HCT116 (cell line): Measurements from ENCODE around the gene RIN3. TPM values are rescaled to one million over a fixed set of nuclear protein-coding genes. Genes with fewer than 3 reads are reported as not detected.

Experiments used
- ATAC-seq: fragments of 200-7000 bp; cut with Tn5 transposase; 2 replicates; pipeline ENCODE4 v1.9.1; 2020; ENCODE audit warnings: mild to moderate bottlenecking, moderate library complexity
- BruUV-seq: library from RNA; stranded (reverse); fragments of 400-500 nt; replicated peaks from 2 replicates; lab custom pipeline; 2021; lab: Mats Ljungman, UMichigan
- CTCF ChIA-PET: fragments of 300-600 bp; sonication (Branson Sonifier 250); formaldehyde crosslinking; loops from one replicate; lab custom pipeline; 2021; ENCODE audit warnings: antibody characterized with exemption; lab: Charles Lee
- POLR2A ChIA-PET: fragments of 300-600, 350-600 bp; sonication (Branson Sonifier 250); formaldehyde crosslinking; loops from one replicate; lab custom pipeline; 2021; ENCODE audit warnings: antibody characterized with exemption; lab: Charles Lee
- RAD21 ChIA-PET, 2 experiments: fragments of 300-600 bp; sonication (Branson Sonifier 250); formaldehyde crosslinking; loops; one replicate each; lab custom pipeline; 2023; ENCODE audit warnings: low total read pairs in 2 of 2; ENCODE audit not compliant: uncharacterized antibody in 2 of 2, unreplicated experiment in 2 of 2, low non-redundant PET in 1 of 2; lab: Charles Lee
- DNase-seq: peaks from one replicate; pipeline ENCODE4 v3.0.0-alpha.2; 2010; ENCODE audit warnings: low read depth, low spot score
- H2AFZ ChIP-seq: fragments of 200-600 bp; shearing (Covaris generic), sonication (generic); 2 replicates; pipeline ENCODE4 v1.6.1; 2017; ENCODE audit warnings: low read depth, mixed run types, mixed read lengths, antibody characterized with exemption, low read length; ENCODE audit not compliant: poor library complexity, severe bottlenecking
- H3K27ac ChIP-seq: 2 replicates; pipeline ENCODE4 v1.5.1; 2012; ENCODE audit warnings: low read depth, low read length
- H3K27me3 ChIP-seq: fragments of 200-600 bp; sonication (generic); 2 replicates; pipeline ENCODE4 v1.6.1; 2016; ENCODE audit warnings: mixed run types, low read length, mixed read lengths; ENCODE audit not compliant: insufficient read depth
- H3K36me3 ChIP-seq, 2 experiments: fragments of 200-500 bp in 1 of 2; fragments of 200-600 bp in 1 of 2; sonication (Bioruptor generic) in 1 of 2; sonication (generic) in 1 of 2; 2 replicates each; pipeline versions ENCODE4 v1.5.1 to v1.6.1; 2014 to 2016; ENCODE audit warnings: low read length in 2 of 2, inconsistent platforms in 1 of 2, mixed read lengths in 1 of 2, mixed run types in 1 of 2; ENCODE audit not compliant: insufficient read depth in 2 of 2, control insufficient read depth in 1 of 2
- H3K4me1 ChIP-seq, 2 experiments: fragments of 200-600 bp in 1 of 2; sonication (generic) in 1 of 2; 2 replicates each; pipeline versions ENCODE4 v1.5.1 to v1.6.1; 2012 to 2017; ENCODE audit warnings: low read length in 2 of 2, inconsistent platforms in 1 of 2, mild to moderate bottlenecking in 1 of 2, mixed read lengths in 1 of 2, mixed run types in 1 of 2, moderate library complexity in 1 of 2; ENCODE audit not compliant: insufficient read depth in 2 of 2, control insufficient read depth in 1 of 2
- H3K4me2 ChIP-seq: fragments of 200-600 bp; sonication (generic); 2 replicates; pipeline ENCODE4 v1.6.1; 2017; ENCODE audit warnings: mixed run types, low read length, mixed read lengths
- H3K4me3 ChIP-seq, 2 experiments: fragments of 200-600 bp in 1 of 2; sonication (generic) in 1 of 2; replicated peaks in 1 of 2; 2 replicates each; pipeline ENCODE4 v1.5.1; 2011 to 2016; ENCODE audit warnings: low read length in 2 of 2, control low read depth in 1 of 2, low read depth in 1 of 2, mild to moderate bottlenecking in 1 of 2, mixed read lengths in 1 of 2, mixed run types in 1 of 2
- H3K79me2 ChIP-seq: fragments of 200-600 bp; sonication (generic); 2 replicates; pipeline ENCODE4 v1.6.1; 2017; ENCODE audit warnings: mild to moderate bottlenecking, mixed run types, low read length, moderate library complexity, mixed read lengths; ENCODE audit not compliant: insufficient read depth
- H3K9ac ChIP-seq: fragments of 200-600 bp; sonication (generic); 2 replicates; pipeline ENCODE4 v1.6.1; 2016; ENCODE audit warnings: low read length, mixed read lengths
- H3K9me2 ChIP-seq: fragments of 200-600 bp; sonication (generic), shearing (Covaris generic); 2 replicates; pipeline ENCODE4 v1.6.1; 2017; ENCODE audit warnings: mixed run types, mild to moderate bottlenecking, moderate library complexity; ENCODE audit not compliant: insufficient read depth
- H3K9me3 ChIP-seq, 2 experiments: fragments of 200-500 bp in 1 of 2; fragments of 200-600 bp in 1 of 2; sonication (Bioruptor generic) in 1 of 2; sonication (generic) in 1 of 2; 2 replicates each; pipeline ENCODE4 v1.6.1; 2014 to 2017; ENCODE audit warnings: low read length in 2 of 2, mixed read lengths in 2 of 2, inconsistent platforms in 1 of 2, low read depth in 1 of 2, mild to moderate bottlenecking in 1 of 2, mixed run types in 1 of 2, moderate library complexity in 1 of 2; ENCODE audit not compliant: control insufficient read depth in 1 of 2, insufficient read depth in 1 of 2
- H4K20me1 ChIP-seq: fragments of 200-600 bp; sonication (generic), shearing (Covaris generic); 2 replicates; pipeline ENCODE4 v1.6.1; 2017; ENCODE audit warnings: mixed run types, mild to moderate bottlenecking, moderate library complexity; ENCODE audit not compliant: insufficient read depth
- CBX3 ChIP-seq: IDR thresholded peaks from 2 replicates; pipeline ENCODE4 v1.6.1; 2012; ENCODE audit warnings: low read depth
- CEBPB ChIP-seq: IDR thresholded peaks from 2 replicates; pipeline ENCODE4 v1.6.1; 2012; ENCODE audit warnings: low read depth
- EGR1 ChIP-seq: IDR thresholded peaks from 2 replicates; pipeline ENCODE4 v1.6.1; 2012; ENCODE audit warnings: low read depth
- EZH2phosphoT487 ChIP-seq: fragments of 200-600 bp; IDR thresholded peaks from 2 replicates; pipeline ENCODE4 v1.6.1; 2018; ENCODE audit warnings: antibody characterized with exemption, borderline replicate concordance
- FOSL1 ChIP-seq: IDR thresholded peaks from 2 replicates; pipeline ENCODE4 v1.6.1; 2012; ENCODE audit warnings: low read depth
- POLR2A ChIP-seq: IDR thresholded peaks from 2 replicates; pipeline ENCODE4 v1.7.0; 2011; ENCODE audit warnings: borderline replicate concordance; ENCODE audit not compliant: insufficient read depth, insufficient read length; ENCODE audit errors: extremely low read depth
- SP1 ChIP-seq: IDR thresholded peaks from 2 replicates; pipeline ENCODE4 v1.6.1; 2012; ENCODE audit warnings: low read depth
- SRF ChIP-seq: IDR thresholded peaks from 2 replicates; pipeline ENCODE4 v1.6.1; 2012; ENCODE audit warnings: low read depth
- ZFX ChIP-seq: fragments of 450-650 bp; IDR thresholded peaks from 2 replicates; pipeline ENCODE4 v1.6.1; 2017
- intact Hi-C: fragments of 100-400 bp; cut with micrococcal nuclease; formaldehyde crosslinking; loops from 2 replicates; pipeline ENCODE4 v1.10.0; 2022
- total RNA-seq: library from RNA; stranded (reverse); gene quantifications from one replicate; pipeline ENCODE4 v1.2.1, GENCODE V29; 2021; ENCODE audit not compliant: unreplicated experiment
- TF ChIP-seq, protein P1 (sequence below), 3 experiments: fragments of 200-600 bp in 1 of 3; sonication (generic) in 1 of 3; IDR thresholded peaks in 2 of 3; conservative IDR thresholded peaks in 1 of 3; 2 replicates each; pipeline ENCODE4 v1.5.1; 2012 to 2017; ENCODE audit warnings: low read depth in 2 of 3, low read length in 2 of 3, antibody characterized with exemption in 1 of 3, borderline replicate concordance in 1 of 3, control low read depth in 1 of 3, mild to moderate bottlenecking in 1 of 3, mixed read lengths in 1 of 3, mixed run types in 1 of 3, moderate library complexity in 1 of 3; ENCODE audit not compliant: insufficient read depth in 1 of 3
- TF ChIP-seq, protein P2 (sequence below): IDR thresholded peaks from 2 replicates; pipeline ENCODE4 v1.6.1; 2011; ENCODE audit warnings: mild to moderate bottlenecking, low read length, moderate library complexity; ENCODE audit not compliant: insufficient replicate concordance; ENCODE audit errors: extremely low read depth

The RIN3 gene
- total RNA-seq, 1 experiment from 2014 or later: 22.2 TPM

DNA sequence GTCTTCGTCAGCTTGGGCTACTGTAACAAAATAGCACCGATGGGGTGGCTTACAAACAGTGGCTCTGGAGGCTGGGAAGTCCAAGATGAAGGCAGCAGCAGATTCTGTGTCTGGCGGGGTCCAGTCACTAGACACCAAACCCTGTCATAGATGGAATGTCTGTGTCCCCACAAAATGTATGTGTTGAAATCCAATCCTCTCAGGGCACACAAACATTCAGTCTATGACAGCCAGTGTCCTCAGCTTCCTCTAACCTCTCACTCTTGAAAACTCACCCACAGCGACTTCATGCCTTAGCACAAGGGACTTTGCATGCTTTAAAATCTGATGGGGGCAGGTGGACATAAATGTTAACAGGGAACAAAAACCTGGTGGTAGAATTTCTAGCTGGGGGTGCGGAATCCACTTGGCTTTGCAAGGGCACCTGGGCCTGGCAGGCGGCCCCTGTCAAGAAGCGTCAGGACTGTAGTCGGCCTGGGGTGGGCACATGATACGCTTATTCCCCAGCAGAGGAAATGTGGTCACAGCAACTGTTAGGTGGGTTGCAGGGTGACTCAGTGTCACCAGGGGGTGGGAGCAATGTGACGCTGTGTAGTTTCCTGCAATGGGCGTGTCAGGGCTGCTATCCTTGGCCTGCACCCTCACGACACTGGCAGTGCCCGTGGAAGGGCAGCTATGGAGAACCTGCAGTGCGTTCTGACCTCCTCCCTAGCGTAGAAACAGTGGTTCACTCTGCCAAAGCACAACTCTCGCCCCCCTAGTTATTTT is 17.7 kb downstream of the RIN3 start:
- H3K4me2 ChIP-seq: no peak overlapping the region
- H3K9me3 ChIP-seq: no peaks in the 10 kb centered on the region
- BruUV-seq: no TSS peak
- ATAC-seq (no peak), DNase-seq (no peak)
- no peaks in the 10 kb centered on the region for H3K27me3 ChIP-seq
- H3K36me3 ChIP-seq: no peaks in the 10 kb centered on the region
- intact Hi-C loops: no loop called here
- H3K27ac ChIP-seq: no peak overlapping the region
- TF ChIP-seq, protein P1, sequence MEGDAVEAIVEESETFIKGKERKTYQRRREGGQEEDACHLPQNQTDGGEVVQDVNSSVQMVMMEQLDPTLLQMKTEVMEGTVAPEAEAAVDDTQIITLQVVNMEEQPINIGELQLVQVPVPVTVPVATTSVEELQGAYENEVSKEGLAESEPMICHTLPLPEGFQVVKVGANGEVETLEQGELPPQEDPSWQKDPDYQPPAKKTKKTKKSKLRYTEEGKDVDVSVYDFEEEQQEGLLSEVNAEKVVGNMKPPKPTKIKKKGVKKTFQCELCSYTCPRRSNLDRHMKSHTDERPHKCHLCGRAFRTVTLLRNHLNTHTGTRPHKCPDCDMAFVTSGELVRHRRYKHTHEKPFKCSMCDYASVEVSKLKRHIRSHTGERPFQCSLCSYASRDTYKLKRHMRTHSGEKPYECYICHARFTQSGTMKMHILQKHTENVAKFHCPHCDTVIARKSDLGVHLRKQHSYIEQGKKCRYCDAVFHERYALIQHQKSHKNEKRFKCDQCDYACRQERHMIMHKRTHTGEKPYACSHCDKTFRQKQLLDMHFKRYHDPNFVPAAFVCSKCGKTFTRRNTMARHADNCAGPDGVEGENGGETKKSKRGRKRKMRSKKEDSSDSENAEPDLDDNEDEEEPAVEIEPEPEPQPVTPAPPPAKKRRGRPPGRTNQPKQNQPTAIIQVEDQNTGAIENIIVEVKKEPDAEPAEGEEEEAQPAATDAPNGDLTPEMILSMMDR (IDR thresholded peaks at IDR 0.05 in 2 of 3, conservative IDR thresholded peaks at IDR 0.05 in 1 of 3; ENCODE audit: borderline replicate concordance in 1 of 3, insufficient read depth in 1 of 3, low read depth in 2 of 3, low read length in 2 of 3): no peak
- no peak for TF ChIP-seq CBX3
- no peak for TF ChIP-seq FOSL1
- CTCF ChIA-PET: no interaction called here
- no peak overlapping the region for H3K4me3 ChIP-seq
- H3K4me1 ChIP-seq: peaks cover 0 to 17% of the 10 kb centered on the region in 2 experiments; a peak in 3 of 4 replicates
- H3K9me2 ChIP-seq: no peaks in the 10 kb centered on the region
- peaks cover 18% of the 10 kb centered on the region; the same call in 1 of the 2 replicates for H3K79me2 ChIP-seq
- no peaks in the 10 kb centered on the region for H4K20me1 ChIP-seq
- H2AFZ ChIP-seq: no peak overlapping the region
- POLR2A ChIA-PET: no interaction called here
- RAD21 ChIA-PET: no interaction called here
- H3K9ac ChIP-seq: no peak overlapping the region

DNA sequence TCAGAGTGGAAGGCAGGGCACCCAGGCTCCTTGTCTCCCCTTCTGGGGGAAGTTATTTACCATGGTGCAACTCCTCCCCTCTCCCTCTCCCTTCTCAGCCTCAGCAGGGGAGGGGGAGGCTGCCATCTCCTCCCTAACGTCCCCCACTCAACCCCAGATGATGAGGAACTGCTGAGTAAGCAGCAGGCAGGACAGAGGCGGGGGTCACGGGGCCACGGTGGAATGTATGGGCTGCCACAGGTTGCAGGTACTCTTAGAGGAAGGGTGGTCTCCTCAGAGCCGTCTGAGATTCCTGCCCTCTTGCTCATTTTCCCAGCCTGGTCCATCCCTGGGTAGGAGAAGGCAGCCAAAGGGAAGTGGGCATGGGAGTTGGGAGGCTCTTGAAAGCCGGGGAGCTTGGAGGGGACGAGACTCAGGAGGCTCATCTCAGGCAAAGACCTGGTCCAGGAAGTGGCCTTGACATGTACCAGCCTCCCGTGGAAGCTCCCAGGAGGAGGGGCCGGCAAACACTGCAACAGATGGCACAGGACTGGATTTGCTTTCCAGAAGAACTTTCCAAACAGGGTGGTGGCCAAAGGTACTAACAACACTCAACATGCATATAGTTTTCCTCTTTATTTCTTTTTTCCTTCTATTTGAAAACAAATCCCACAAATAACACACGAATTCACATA is 19.0 kb downstream of the RIN3 start:
- no peaks in the 10 kb centered on the region for H4K20me1 ChIP-seq
- ATAC-seq: no peak
- POLR2A ChIA-PET: no interaction called here
- H3K9me3 ChIP-seq: no peaks in the 10 kb centered on the region
- H3K36me3 ChIP-seq: no peaks in the 10 kb centered on the region
- no peaks in the 10 kb centered on the region for H3K9me2 ChIP-seq
- no peak overlapping the region for H3K9ac ChIP-seq
- H3K4me3 ChIP-seq: no peak overlapping the region
- no peaks in the 10 kb centered on the region for H3K27me3 ChIP-seq
- no peak overlapping the region for H3K4me2 ChIP-seq
- CTCF ChIA-PET: no interaction called here
- H3K27ac ChIP-seq: no peak overlapping the region
- intact Hi-C loops: no loop called here
- TF ChIP-seq, protein P2, sequence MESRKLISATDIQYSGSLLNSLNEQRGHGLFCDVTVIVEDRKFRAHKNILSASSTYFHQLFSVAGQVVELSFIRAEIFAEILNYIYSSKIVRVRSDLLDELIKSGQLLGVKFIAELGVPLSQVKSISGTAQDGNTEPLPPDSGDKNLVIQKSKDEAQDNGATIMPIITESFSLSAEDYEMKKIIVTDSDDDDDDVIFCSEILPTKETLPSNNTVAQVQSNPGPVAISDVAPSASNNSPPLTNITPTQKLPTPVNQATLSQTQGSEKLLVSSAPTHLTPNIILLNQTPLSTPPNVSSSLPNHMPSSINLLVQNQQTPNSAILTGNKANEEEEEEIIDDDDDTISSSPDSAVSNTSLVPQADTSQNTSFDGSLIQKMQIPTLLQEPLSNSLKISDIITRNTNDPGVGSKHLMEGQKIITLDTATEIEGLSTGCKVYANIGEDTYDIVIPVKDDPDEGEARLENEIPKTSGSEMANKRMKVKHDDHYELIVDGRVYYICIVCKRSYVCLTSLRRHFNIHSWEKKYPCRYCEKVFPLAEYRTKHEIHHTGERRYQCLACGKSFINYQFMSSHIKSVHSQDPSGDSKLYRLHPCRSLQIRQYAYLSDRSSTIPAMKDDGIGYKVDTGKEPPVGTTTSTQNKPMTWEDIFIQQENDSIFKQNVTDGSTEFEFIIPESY: no peak
- no peak for TF ChIP-seq SRF
- TF ChIP-seq EGR1: no peak
- TF ChIP-seq, protein P1 (IDR thresholded peaks at IDR 0.05 in 2 of 3, conservative IDR thresholded peaks at IDR 0.05 in 1 of 3; ENCODE audit: borderline replicate concordance in 1 of 3, insufficient read depth in 1 of 3, low read depth in 2 of 3, low read length in 2 of 3): no peak
- TF ChIP-seq POLR2A: no peak
- no peak for TF ChIP-seq SP1
- no peak for TF ChIP-seq CBX3
- no peak for TF ChIP-seq EZH2phosphoT487
- no peak for TF ChIP-seq CEBPB
- TF ChIP-seq ZFX: no peak
- H2AFZ ChIP-seq: no peak overlapping the region
- H3K4me1 ChIP-seq: peaks cover 0 to 22% of the 10 kb centered on the region in 2 experiments; a peak in 3 of 4 replicates
- RAD21 ChIA-PET: no interaction called here
- H3K79me2 ChIP-seq: peaks cover 23% of the 10 kb centered on the region; the same call in 1 of the 2 replicates
- no TSS peak for BruUV-seq
- DNase-seq: no peak
